MM.1S (cell line): ENCODE results near the gene SAMHD1.
"Not testable (repeated sequence)": the region's sequence is repeated elsewhere in the genome, so short reads cannot be mapped to it uniquely, and the experiment has no call there.

Source experiments
- DNase-seq: peaks from one replicate; pipeline ENCODE4 v3.0.0-alpha.2; 2015
- H2AFZ ChIP-seq: fragments of 300-600 bp; sonication (generic); 2 replicates; pipeline ENCODE4 v1.6.0; 2016; ENCODE audit warnings: antibody characterized with exemption, low read length
- H3F3A ChIP-seq: fragments of 300-600 bp; sonication (generic); 2 replicates; pipeline ENCODE4 v1.6.1; 2016; ENCODE audit warnings: mild to moderate bottlenecking, antibody characterized with exemption, low read length, moderate library complexity, mixed read lengths; ENCODE audit not compliant: insufficient read depth
- H3K27ac ChIP-seq: fragments of 300-600 bp; sonication (generic); 2 replicates; pipeline ENCODE4 v1.5.1; 2016; ENCODE audit warnings: mild to moderate bottlenecking, low read length
- H3K27me3 ChIP-seq: fragments of 300-600 bp; sonication (generic); replicated peaks from 2 replicates; pipeline ENCODE4 v1.6.0; 2016; ENCODE audit warnings: low read length; ENCODE audit not compliant: insufficient read depth
- H3K36me3 ChIP-seq: fragments of 300-600 bp; sonication (generic); replicated peaks from 2 replicates; pipeline ENCODE4 v1.6.1; 2016; ENCODE audit warnings: mild to moderate bottlenecking, low read length, mixed read lengths; ENCODE audit not compliant: insufficient read depth
- H3K4me1 ChIP-seq: fragments of 300-600 bp; sonication (generic); 2 replicates; pipeline ENCODE4 v1.6.1; 2016; ENCODE audit warnings: low read length, mixed read lengths
- H3K4me2 ChIP-seq: fragments of 300-600 bp; sonication (generic); 2 replicates; pipeline ENCODE4 v1.6.0; 2016; ENCODE audit warnings: low read depth, low read length
- H3K4me3 ChIP-seq: fragments of 300-600 bp; sonication (generic); 2 replicates; pipeline ENCODE4 v1.5.1; 2016; ENCODE audit warnings: low read length, mixed read lengths
- H3K79me2 ChIP-seq: fragments of 300-600 bp; sonication (generic); 2 replicates; pipeline ENCODE4 v1.6.1; 2016; ENCODE audit warnings: mixed run types, low read length, mixed read lengths
- H3K9ac ChIP-seq: fragments of 300-600 bp; sonication (generic); 2 replicates; pipeline ENCODE4 v1.6.1; 2016; ENCODE audit warnings: low read length, mixed read lengths
- H3K9me2 ChIP-seq: fragments of 300-600 bp; sonication (generic); replicated peaks from 2 replicates; pipeline ENCODE4 v1.6.1; 2016; ENCODE audit warnings: mild to moderate bottlenecking, low read length, mixed read lengths; ENCODE audit not compliant: insufficient read depth
- H3K9me3 ChIP-seq: fragments of 300-600 bp; sonication (generic); replicated peaks from 2 replicates; pipeline ENCODE4 v1.6.1; 2016; ENCODE audit warnings: mild to moderate bottlenecking, low read length, mixed read lengths; ENCODE audit not compliant: insufficient read depth
- H4K20me1 ChIP-seq: fragments of 300-600 bp; sonication (generic); 2 replicates; pipeline ENCODE4 v1.6.1; 2016; ENCODE audit warnings: mild to moderate bottlenecking, low read length, moderate library complexity, mixed read lengths; ENCODE audit not compliant: insufficient read depth
- CTCF ChIP-seq: fragments of 300-600 bp; sonication (generic); IDR thresholded peaks from 2 replicates; pipeline ENCODE4 v1.5.1; 2016; ENCODE audit warnings: antibody characterized with exemption, low read length, mixed read lengths
- EZH2 ChIP-seq: fragments of 300-600 bp; sonication (generic); optimal IDR thresholded peaks from 2 replicates; pipeline ENCODE3; 2017; ENCODE audit warnings: low read depth, mild to moderate bottlenecking, antibody characterized with exemption, low read length, mixed read lengths
- EZH2phosphoT487 ChIP-seq: fragments of 300-600 bp; sonication (generic); IDR thresholded peaks from 2 replicates; pipeline ENCODE4 v1.6.1; 2018; ENCODE audit warnings: antibody characterized with exemption, low read length

Gene SAMHD1

GRCh38 chr20:36969051-36969450, 17.5 kb upstream of the SAMHD1 start:
- H3K4me2 ChIP-seq = 0 out of 2 replicates have a peak overlapping the region, but pooled peaks have one; percentile 35
- no peaks in the 10 kb centered on the region for H3K9me2 ChIP-seq
- no peaks in the 10 kb centered on the region for H3K9me3 ChIP-seq
- no peaks in the 10 kb centered on the region for H4K20me1 ChIP-seq
- no peak for DNase-seq
- H3K36me3 ChIP-seq = no peaks in the 10 kb centered on the region
- no peaks in the 10 kb centered on the region for H3K27me3 ChIP-seq
- no peaks in the 10 kb centered on the region for H3K4me1 ChIP-seq
- no peaks in the 10 kb centered on the region for H3K79me2 ChIP-seq
- TF ChIP-seq EZH2 (no peak), CTCF (no peak)
- H3K9ac ChIP-seq = no peak overlapping the region
- H3K27ac ChIP-seq = no peak overlapping the region
- H3F3A ChIP-seq = no peaks in the 10 kb centered on the region
- no peak overlapping the region for H3K4me3 ChIP-seq
- peak overlapping the region; percentile 42 for H2AFZ ChIP-seq

GRCh38 chr20:36967636-36968035, 16.1 kb upstream of the SAMHD1 start:
- Histone ChIP-seq H4K20me1 (no peaks in the 10 kb centered on the region), H3K4me2 (no peak overlapping the region), H3K9me2 (no peaks in the 10 kb centered on the region), H3K27me3 (no peaks in the 10 kb centered on the region), H3K9ac (no peak overlapping the region), H3K4me3 (no peak overlapping the region), H2AFZ (no peak overlapping the region), H3K27ac (no peak overlapping the region), H3K79me2 (no peaks in the 10 kb centered on the region), H3F3A (no peaks in the 10 kb centered on the region), H3K9me3 (no peaks in the 10 kb centered on the region), H3K36me3 (no peaks in the 10 kb centered on the region), H3K4me1 (no peaks in the 10 kb centered on the region)
- TF ChIP-seq EZH2 = no peak
- no peak for TF ChIP-seq EZH2phosphoT487
- TF ChIP-seq CTCF = no peak
- no peak for DNase-seq

GRCh38 chr20:36966965-36967364, 15.5 kb upstream of the SAMHD1 start:
- not testable (repeated sequence) for H3K9ac ChIP-seq, H3K9me3 ChIP-seq, H3K9me2 ChIP-seq, H3K27ac ChIP-seq, H3K4me2 ChIP-seq, H3K79me2 ChIP-seq, H3F3A ChIP-seq, H3K4me1 ChIP-seq, H3K27me3 ChIP-seq, DNase-seq, H4K20me1 ChIP-seq, H3K4me3 ChIP-seq, H3K36me3 ChIP-seq, H2AFZ ChIP-seq

GRCh38 chr20:36962354-36962941, 10.9 kb upstream of the SAMHD1 start:
- not testable (repeated sequence) for DNase-seq, H3K9me2 ChIP-seq, H3F3A ChIP-seq, H3K4me2 ChIP-seq, H3K9me3 ChIP-seq, H3K36me3 ChIP-seq, H3K4me1 ChIP-seq, H4K20me1 ChIP-seq, H2AFZ ChIP-seq, H3K9ac ChIP-seq, H3K27me3 ChIP-seq, H3K4me3 ChIP-seq, H3K79me2 ChIP-seq, H3K27ac ChIP-seq
